ENCODE data around the gene MMS22L. TPM values are rescaled to one million over a fixed set of nuclear protein-coding genes. Genes with fewer than 3 reads are reported as not detected.

Gene MMS22L
- total and polyA plus RNA-seq, 4 donors: 1.5 to 27.0 (median 5.8) TPM

DNA sequence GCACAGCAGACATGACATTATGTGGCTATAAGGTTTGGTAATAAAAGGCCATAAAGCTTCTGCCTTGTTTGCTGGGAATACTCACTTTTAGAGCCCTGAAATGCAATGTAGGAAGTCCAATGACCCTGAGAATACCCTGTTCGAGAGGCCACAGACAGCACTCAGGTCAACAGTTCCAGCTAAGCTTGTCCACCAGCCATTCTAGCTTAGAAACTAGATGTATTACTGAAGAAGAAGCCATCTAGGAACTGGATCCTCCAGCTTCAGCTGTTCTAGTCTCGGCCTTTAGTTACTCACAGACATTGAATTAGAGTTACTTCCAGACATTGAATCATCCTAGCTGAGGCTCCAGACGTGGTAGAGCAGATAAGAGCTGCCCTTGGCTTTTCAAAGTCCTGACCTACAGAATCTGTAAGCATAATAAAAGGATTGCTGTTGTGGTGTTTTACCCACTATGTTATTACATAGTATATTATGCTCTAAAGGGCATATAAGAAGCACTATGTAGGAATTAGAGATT lies 84.9 kb downstream of the MMS22L start:
- no peak for TF ChIP-seq CTCF (IDR thresholded peaks at IDR 0.05; ENCODE audit: control extremely low read depth, extremely low read depth)
- DNase-seq: no peak
- Histone ChIP-seq H3K4me3 (no peak overlapping the region), H3K27me3 (ENCODE audit: control insufficient read depth in 3 of 3, insufficient read depth in 3 of 3, low read length in 2 of 3) (no peaks in the 10 kb centered on the region), H3K9me3 (ENCODE audit: control insufficient read depth in 4 of 4, insufficient read depth in 3 of 4, low read length in 3 of 4) (no peaks in the 10 kb centered on the region), H3K36me3 (ENCODE audit: control insufficient read depth in 4 of 4, insufficient read depth in 4 of 4, low read length in 4 of 4) (peaks cover 0 to 4% (median 0%) of the 10 kb centered on the region in 4 donors), H3K9ac (ENCODE audit: insufficient read depth in 1 of 2, low read length in 2 of 2) (no peak overlapping the region), H3K27ac (ENCODE audit: low read depth in 1 of 2, low read length in 1 of 2) (no peak overlapping the region), H3K4me1 (ENCODE audit: control insufficient read depth in 5 of 5, insufficient read depth in 5 of 5, low read length in 5 of 5) (peaks cover 0 to 2% (median 0%) of the 10 kb centered on the region in 5 donors)
- 93 to 94% methylated on average over 3 of the region's 3 CpGs for WGBS, 2 donors
- ATAC-seq (ENCODE audit: insufficient read depth, low FRiP score): no peak

GRCh38 chr6:97195117-97195516 lies 87.9 kb downstream of the MMS22L start:
- TF ChIP-seq CTCF (IDR thresholded peaks at IDR 0.05; ENCODE audit: control extremely low read depth, extremely low read depth): no peak
- Histone ChIP-seq H3K4me1 (ENCODE audit: control insufficient read depth in 5 of 5, insufficient read depth in 5 of 5, low read length in 5 of 5) (peaks cover 0 to 6% (median 0%) of the 10 kb centered on the region in 5 donors), H3K4me3 (no peak overlapping the region), H3K27me3 (ENCODE audit: control insufficient read depth in 3 of 3, insufficient read depth in 3 of 3, low read length in 2 of 3) (no peaks in the 10 kb centered on the region), H3K27ac (ENCODE audit: low read depth in 1 of 2, low read length in 1 of 2) (no peak overlapping the region), H3K36me3 (ENCODE audit: control insufficient read depth in 4 of 4, insufficient read depth in 4 of 4, low read length in 4 of 4) (peaks cover 0 to 4% (median 0%) of the 10 kb centered on the region in 4 donors), H3K9ac (ENCODE audit: insufficient read depth in 1 of 2, low read length in 2 of 2) (no peak overlapping the region), H3K9me3 (ENCODE audit: control insufficient read depth in 4 of 4, insufficient read depth in 3 of 4, low read length in 3 of 4) (no peaks in the 10 kb centered on the region)
- peak in 1 of 3 donors; percentile 17 for DNase-seq
- ATAC-seq (ENCODE audit: insufficient read depth, low FRiP score): no peak
- 75 to 89% methylated on average over 1 of the region's 1 CpG for WGBS, 2 donors

DNA sequence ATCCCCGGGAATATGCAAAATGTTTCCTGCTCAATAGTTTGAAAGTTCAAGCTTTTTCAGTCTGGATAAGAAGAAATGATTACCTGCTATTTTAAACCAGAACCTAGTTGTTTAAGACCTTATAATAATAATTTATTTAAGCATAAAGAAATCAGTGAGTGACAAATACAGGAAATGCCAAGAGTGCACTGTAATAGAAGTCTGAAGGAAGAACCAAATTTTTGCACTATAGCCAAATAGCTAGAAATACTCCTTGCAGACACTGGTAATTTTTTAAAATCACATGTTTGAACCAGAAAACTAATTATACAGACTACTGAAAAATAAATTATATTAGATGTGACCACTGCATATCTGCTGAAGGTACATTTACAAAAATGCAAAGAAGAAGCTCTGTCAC lies 93.2 kb downstream of the MMS22L start:
- H3K27ac ChIP-seq (ENCODE audit: low read depth in 1 of 2, low read length in 1 of 2): no peak overlapping the region
- H3K9ac ChIP-seq (ENCODE audit: insufficient read depth in 1 of 2, low read length in 2 of 2): no peak overlapping the region
- no peaks in the 10 kb centered on the region for H3K27me3 ChIP-seq (ENCODE audit: control insufficient read depth in 3 of 3, insufficient read depth in 3 of 3, low read length in 2 of 3)
- H3K4me3 ChIP-seq: no peak overlapping the region
- no peak for TF ChIP-seq CTCF (IDR thresholded peaks at IDR 0.05; ENCODE audit: control extremely low read depth, extremely low read depth)
- ATAC-seq (ENCODE audit: insufficient read depth, low FRiP score): no peak
- no peak for DNase-seq
- H3K9me3 ChIP-seq (ENCODE audit: control insufficient read depth in 4 of 4, insufficient read depth in 3 of 4, low read length in 3 of 4): no peaks in the 10 kb centered on the region
- H3K36me3 ChIP-seq (ENCODE audit: control insufficient read depth in 4 of 4, insufficient read depth in 4 of 4, low read length in 4 of 4): peaks cover 0 to 4% (median 0%) of the 10 kb centered on the region in 4 donors
- H3K4me1 ChIP-seq (ENCODE audit: control insufficient read depth in 5 of 5, insufficient read depth in 5 of 5, low read length in 5 of 5): peaks cover 0 to 4% (median 0%) of the 10 kb centered on the region in 5 donors
- 72 to 78% methylated on average over 1 of the region's 1 CpG for WGBS, 2 donors

GRCh38 chr6:97187951-97188350 lies 95.1 kb downstream of the MMS22L start:
- Histone ChIP-seq H3K4me3 (no peak overlapping the region), H3K36me3 (ENCODE audit: control insufficient read depth in 4 of 4, insufficient read depth in 4 of 4, low read length in 4 of 4) (peaks cover 0 to 3% (median 0%) of the 10 kb centered on the region in 4 donors), H3K4me1 (ENCODE audit: control insufficient read depth in 5 of 5, insufficient read depth in 5 of 5, low read length in 5 of 5) (peaks cover 0 to 4% (median 0%) of the 10 kb centered on the region in 5 donors), H3K9me3 (ENCODE audit: control insufficient read depth in 4 of 4, insufficient read depth in 3 of 4, low read length in 3 of 4) (no peaks in the 10 kb centered on the region), H3K9ac (ENCODE audit: insufficient read depth in 1 of 2, low read length in 2 of 2) (no peak overlapping the region), H3K27me3 (ENCODE audit: control insufficient read depth in 3 of 3, insufficient read depth in 3 of 3, low read length in 2 of 3) (no peaks in the 10 kb centered on the region), H3K27ac (ENCODE audit: low read depth in 1 of 2, low read length in 1 of 2) (no peak overlapping the region)
- DNase-seq: no peak
- ATAC-seq (ENCODE audit: insufficient read depth, low FRiP score): no peak
- TF ChIP-seq CTCF (IDR thresholded peaks at IDR 0.05; ENCODE audit: control extremely low read depth, extremely low read depth): no peak
